ENCODE results near the gene RFTN1.
"Not testable (repeated sequence)": the region's sequence is repeated elsewhere in the genome, so short reads cannot be mapped to it uniquely, and the experiment has no call there.

RFTN1 gene

DNA sequence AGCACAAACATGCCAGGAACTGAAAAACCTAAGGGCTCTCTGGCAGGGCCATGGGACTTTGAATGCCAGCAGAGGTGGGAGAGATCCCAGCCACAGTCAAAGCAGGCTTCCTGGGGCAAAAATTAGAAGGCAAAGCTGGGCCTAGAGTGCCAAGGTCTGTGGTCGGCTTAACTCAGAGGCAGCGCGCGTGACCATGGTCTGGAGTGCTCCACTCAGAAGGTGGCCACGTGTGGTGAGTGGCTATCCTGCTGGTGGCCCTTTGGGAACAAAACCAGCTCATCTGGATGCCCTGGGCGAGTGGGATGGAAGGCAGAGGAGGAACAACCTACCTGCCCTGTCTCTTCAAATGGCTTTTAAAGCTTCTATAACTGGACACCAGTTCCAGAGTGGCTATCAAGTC lies 185.4 kb downstream of the RFTN1 start:
- no peak for DNase-seq (ENCODE audit: low spot score)

DNA sequence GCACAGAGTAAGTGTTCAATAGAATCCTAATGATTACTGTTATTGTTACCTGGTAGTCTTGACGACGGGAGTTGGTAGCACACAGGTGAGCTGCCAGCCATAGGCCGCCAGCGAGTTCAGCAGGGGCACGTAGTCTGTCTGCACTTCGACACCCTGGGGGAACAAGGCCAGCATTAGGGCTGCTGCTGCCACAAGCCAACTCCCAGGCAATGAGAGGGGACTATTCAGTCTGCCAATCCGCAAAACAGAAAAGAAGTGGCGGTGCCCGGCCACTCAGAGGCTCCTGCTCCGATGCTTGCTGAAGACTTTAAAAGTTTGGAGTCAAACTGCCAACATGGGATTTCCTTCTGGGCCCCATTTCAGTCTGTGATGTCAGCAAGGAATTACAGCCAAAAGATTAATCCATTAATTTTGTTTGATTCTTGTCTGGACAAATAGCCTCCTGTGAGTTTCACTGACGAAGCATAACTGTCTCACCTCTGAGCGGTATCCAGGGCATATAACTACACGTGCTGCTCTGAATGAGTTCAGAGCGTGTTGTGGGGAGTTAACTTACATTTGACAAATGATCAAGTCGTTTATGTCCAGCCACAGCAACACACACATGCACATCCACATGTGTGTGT lies 186.7 kb downstream of the RFTN1 start:
- DNase-seq (ENCODE audit: low spot score), result no peak

DNA sequence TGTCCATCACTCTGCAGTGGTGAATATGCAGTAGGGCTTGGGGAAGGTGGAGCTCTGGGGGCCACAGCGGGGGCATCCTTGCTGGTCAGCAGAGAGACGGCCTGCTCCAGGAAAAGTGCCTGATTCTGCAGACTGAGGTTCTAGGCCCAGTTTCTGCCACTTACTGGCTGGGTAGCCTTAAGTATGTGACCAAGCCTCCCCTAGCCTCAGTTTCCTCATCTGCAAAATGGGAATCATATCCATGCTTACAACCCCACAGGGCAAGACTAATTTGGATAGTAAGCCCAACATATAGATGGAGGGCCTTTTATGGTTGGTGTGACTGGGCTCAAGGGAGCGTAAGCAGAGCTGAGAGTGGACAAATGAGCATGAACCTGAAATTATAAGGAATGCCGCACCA lies 187.6 kb downstream of the RFTN1 start:
- no peak for DNase-seq (ENCODE audit: low spot score)

DNA sequence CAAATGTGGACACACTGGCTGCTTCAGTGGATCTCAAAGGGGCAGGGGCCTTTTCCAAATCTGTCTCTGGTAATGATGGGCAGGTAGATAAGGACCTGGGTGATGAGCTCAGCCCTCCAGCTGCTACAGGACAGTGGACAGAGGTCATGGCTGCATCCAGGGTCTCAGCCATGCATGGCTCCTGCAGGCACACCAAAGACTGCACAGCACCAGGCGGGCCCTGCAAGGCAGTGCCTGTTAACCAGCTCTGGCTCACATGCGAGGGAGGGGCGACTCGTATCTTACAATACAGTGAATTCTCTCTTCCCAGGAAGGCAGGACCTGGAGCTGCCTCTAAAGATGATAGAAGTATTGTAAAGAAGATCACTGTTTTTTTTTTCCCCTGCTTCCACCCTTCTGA lies 189.8 kb downstream of the RFTN1 start:
- no peak for DNase-seq (ENCODE audit: low spot score)

DNA sequence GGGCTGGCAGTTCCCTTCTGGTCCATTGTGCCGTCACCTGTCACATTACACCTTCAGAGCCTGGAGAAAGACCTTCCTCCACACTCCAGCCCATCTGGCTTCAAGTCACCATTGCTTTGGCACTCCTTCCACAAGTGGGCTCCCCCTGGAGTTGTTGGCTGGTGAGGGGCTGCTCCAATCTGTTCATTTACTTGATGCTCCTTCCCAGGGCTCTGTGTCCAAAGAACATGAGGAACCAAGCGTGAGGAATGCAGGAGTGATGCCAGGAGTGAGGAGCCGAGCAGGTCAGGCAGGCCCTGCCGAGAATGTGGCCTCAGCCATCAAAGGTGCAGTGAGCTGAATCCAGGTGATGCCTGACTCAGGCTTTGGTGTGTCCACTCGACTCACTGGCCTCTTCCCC lies 191.3 kb downstream of the RFTN1 start:
- DNase-seq (ENCODE audit: low spot score), result no peak

DNA sequence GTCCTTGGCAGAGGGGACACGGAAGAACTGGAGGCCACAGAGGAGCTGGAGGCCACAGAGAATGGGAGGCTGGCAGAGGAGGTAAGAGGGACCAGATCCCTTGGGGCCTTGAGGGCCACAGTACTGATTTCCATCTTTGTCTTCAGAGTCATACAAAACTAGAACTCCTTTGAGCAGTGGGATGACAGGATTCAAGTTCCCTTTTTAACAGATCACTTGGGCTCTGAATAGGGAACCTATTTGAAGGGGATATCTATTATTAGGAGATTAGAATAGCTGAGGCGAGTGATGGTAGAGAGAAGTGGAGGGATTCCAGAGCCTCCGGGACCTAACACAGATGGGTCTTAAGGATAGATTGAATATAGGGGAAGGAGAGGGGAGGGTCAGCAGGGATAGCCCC lies 192.8 kb downstream of the RFTN1 start:
- no peak for DNase-seq (ENCODE audit: low spot score)

DNA sequence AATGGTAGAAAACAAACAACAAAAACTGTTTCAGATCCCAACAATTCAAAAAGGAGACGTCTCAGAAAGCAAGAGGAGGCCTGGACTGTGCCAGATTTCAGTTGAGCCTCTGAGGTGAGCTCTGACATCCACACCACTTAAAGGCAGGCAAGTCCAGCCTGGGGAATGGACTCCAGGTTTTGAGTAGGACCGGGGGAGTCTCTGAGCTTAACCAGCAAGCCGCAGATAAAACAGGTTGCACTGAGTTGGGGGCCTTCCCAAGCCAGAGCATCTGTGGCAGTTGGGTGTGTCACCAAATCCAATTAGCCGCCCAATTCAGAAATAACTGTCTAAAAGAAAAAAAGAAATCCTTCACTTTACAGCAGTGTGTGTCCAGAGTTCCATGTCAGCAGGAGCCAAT lies 193.8 kb downstream of the RFTN1 start:
- no peak for DNase-seq (ENCODE audit: low spot score)

DNA sequence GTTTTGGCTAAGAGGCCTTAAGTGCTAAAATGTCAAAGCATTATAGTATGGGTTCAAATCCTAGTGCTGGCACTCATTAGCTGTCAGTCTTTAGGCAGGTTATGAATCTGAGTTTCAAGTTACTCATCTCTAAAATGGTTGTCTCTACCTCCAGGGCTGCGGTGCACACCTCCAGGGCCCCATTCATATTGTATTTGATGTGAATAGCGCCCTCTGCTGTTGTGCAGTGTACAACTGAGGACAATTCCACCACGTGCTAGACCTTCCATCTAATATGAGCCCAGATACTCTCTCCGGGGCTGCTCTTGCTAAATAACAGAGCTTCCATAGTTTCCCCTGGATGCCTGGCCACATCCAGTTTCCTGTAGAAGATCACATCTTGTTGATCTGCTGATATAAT lies 194.2 kb downstream of the RFTN1 start:
- no peak for DNase-seq (ENCODE audit: low spot score)

DNA sequence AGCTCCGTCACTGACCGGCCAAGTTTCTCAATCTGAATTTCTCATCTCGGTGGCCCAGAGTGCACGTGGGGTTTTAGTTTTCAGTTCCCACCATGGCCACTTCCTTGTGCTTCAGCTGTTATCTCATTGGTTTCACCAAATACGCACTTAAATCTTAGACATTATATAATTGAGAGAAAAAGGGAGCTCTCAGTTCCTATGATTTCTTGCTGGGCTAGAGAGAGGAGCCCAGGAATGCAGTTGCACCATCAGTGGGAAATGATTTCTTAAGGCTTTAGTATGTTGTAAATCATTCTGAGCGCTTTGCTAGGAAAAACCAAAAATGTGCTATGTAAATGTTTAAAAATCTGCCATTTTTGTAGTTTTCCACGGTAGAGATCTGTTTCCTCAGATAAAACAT lies 195.3 kb downstream of the RFTN1 start:
- peak; percentile 35 for DNase-seq (ENCODE audit: low spot score)

DNA sequence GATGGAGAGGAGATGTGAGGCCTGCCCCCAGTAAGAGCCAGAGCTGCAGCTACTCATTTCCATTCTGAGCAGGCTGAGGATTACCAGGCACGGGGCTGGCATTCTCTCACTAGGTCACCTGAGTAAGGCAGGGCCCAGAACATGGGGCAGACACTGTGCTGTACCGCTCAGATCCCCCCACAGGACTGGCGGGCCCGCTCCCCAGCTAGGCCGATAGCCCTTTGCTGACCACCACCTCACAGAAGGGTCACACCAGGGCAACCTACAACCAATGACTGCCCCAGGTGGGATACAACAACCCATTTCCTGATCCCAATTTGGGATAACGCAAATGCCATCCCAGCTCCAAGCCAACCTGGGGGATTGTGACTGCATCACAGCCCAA lies 195.9 kb downstream of the RFTN1 start:
- DNase-seq (ENCODE audit: low spot score), result no peak

DNA sequence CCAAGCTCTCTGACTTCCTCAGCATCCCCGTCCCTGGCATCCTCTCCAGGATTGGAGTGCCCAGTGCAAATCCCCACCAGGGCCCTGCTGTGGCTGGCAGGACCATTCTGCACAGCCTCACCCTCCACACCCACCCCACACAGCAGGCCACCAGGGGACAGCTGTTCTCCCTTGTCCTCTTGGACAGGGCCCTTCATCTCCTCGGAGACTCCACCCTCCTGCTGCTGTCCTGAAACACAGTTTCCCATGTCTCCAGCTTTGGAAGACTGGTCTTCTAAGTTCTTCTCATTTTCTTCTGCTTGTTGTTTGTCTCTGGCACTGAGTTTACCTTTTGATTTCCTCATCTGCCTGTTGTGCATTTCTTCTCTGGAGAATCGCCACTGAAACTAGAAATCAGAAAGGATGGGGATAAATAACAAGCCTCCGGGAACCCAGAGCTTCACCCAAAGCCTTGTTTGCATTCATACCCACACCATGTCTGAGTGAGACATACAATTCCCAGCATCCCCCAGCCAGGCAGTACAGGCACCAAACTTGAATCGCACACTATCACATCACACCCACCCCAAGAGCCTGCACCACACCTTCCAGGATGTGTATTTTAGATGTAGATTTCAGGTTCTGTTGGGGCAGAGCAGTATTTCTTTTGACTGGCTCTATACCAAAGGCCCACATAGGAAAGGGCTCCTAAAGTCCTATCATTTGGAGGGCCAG lies 196.5 kb downstream of the RFTN1 start:
- no peak for DNase-seq (ENCODE audit: low spot score)

DNA sequence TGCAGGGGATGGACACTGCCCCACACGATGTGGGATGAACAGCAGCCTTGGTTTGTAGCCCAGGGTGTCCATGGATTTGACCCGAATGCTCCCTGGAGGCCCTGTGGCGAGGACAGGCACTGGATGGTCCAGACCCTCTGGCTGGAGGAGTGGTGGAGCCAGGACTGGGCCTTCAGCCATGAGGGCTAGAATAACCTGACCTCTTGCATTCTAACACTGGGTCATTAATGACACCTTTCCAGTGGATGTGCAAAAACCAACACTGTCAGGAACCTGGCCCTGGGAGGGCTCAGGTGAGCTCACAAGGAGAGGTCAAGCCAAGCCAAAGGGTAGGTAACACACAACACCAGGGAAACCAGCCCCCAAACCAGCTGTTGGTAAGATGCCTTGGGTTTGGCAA lies 197.1 kb downstream of the RFTN1 start:
- no peak for DNase-seq (ENCODE audit: low spot score)

DNA sequence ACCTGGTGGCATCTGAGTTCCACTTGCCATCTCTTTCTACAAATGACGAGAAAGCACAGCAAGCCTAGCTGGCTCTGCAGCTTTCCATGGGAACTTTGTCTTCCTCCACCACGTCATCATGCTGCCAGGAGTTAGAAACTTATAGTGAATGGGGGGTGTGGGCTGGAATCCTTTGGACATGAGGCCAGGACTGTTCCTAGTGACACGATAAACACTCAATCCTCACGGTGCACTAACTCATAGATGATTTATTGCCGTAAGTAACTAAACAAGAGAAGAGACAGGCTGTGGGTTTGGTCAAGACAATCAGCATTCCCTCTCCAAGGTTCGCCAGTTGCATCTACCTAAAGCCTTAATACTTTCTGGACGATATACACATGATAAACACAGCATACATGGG lies 197.9 kb downstream of the RFTN1 start:
- DNase-seq (ENCODE audit: low spot score), result no peak

DNA sequence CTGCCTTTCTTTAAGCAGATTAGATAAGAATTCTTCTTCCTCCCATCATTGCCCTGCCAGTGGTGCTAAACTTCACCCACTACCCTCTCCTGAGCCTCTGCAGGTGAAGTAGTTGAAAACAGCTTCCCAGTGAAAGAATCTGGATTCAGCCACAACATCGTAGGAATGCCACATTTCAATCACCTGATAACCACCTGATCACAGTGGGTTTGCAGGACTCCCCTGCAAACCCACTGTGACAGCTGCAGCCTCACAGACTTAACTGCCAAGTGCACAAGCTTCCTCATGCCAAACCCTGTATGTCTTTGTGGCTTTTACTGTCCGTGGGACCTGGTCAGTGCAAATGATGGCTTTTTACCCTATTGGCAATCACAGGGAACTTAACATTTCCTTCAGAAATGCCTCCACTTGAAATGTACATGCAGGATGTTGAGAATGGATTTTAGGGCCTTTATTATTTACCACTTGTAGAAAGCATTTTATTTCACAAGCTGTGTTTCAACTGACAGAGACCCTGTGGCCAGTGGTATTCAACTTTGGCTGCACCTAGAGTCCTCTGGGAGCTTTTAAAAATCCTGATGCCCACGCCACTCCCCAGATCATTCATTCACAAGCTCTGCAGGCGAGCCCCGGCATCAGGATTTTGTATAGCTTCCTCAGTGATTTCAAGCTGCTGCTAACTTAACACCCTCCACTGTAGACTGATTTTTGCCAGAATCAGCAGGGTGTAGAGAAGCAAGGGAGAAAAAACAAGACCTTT lies 199.4 kb downstream of the RFTN1 start:
- no peak for DNase-seq (ENCODE audit: low spot score)

DNA sequence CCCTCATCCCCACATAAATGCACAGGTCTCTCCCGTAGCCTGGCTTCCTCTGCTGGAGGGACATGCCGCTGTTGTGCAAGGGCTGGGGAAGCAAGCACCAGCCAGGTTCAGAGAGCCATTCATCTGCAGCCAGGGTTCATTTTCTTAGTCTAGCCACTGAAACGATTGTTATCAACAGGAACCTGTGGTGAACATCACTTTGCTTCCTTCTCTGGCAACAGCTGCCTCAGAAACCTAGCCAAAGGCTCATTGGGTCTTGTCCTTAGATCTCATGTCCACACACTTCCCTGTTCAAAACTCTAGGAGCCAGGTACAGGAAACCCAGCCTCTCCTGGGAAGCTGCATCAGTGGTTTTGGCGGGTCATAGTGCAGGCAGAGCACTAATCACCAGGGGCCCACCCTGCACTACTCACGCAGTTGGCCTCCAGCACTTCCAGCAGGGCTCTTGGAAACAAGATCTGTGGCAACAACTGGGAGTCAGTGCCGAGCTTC lies 201.5 kb downstream of the RFTN1 start:
- no peak for DNase-seq (ENCODE audit: low spot score)

DNA sequence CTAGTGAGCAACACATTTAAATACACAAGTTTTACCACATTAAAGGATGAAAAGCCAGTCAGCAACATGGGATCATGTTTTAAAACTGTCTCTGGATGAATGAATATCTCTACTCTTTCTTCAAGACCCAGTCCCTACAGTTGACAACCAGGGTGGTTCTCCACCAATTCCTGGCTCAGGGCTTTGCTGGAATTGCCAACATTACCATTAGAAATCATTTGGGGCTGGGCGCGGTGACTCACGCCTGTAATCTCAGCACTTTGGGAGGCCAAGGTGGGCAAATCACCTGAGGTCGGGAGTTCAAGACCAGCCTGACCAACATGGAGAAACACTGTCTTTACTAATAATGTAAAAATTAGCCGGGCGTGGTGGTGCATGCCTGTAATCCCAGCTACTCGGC lies 203.0 kb downstream of the RFTN1 start:
- DNase-seq (ENCODE audit: low spot score), result not testable (repeated sequence)

DNA sequence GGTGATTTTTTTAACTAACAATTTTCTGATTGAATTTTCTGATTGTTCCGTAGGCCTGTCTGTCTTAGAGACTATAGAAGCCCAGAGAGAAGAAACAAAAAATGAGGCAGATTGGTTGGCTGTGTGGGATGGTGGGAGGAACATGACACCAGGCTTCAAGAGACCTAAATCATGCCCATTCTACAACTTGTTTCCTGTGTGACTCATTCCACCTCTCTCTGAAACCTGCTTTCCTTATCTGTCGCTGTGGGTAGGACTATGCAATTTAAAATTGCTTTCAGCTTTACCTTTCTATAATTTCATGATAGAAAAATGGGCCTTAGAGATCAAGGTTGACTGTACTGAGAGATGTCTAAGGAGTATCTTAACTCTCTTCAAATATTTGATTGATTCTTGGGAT lies 203.9 kb downstream of the RFTN1 start:
- no peak for DNase-seq (ENCODE audit: low spot score)

DNA sequence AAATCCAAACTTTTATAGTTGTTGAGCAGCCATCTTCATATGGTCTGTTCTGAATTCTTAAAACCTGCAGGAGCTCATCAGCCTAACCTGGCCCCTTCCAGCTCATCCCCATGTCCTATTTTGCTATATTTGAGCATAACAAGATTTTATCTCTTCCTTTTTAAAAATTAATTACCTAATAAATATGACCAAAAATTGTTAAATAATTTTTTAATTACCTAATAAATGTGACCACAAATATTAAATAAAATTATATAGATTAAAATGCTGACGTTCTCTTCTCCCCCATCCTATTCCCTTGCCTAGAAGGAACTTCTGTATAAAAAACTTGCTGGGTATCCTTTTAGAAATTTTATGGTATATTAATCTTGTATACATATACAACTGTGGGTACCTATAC lies 204.8 kb downstream of the RFTN1 start:
- no peak for DNase-seq (ENCODE audit: low spot score)

DNA sequence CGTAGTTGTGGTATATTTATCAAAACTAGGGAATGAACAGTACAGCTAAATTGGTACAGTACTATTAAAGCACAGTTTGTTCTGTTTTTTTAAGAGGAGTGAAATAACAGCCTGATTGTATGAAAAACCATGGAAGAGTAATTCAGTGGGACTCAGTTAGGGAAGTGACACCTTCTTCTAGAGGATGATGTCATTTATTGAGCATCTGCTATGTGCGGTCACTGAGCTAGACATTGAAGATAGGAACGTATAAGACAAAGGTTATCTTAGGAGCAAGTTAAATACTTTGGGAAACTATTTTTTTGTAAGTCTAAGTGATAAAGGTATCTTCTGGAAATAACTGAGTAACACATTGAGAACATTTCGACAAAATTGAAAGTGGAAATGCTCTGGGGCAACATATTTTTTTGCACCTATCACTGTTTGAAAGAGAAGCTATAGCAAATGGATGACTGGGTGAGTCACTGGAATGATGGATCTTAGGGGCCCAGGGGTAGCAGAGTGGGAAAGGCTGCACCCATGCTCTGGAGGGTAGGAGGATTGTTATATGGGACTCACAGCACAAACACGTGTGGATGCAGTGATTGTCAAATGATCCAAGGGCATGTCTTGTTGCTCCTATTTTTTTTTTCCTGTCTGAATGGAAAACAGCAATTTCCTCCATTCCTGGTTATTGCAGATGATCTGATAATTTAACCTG lies 205.5 kb downstream of the RFTN1 start:
- DNase-seq (ENCODE audit: low spot score), result no peak

DNA sequence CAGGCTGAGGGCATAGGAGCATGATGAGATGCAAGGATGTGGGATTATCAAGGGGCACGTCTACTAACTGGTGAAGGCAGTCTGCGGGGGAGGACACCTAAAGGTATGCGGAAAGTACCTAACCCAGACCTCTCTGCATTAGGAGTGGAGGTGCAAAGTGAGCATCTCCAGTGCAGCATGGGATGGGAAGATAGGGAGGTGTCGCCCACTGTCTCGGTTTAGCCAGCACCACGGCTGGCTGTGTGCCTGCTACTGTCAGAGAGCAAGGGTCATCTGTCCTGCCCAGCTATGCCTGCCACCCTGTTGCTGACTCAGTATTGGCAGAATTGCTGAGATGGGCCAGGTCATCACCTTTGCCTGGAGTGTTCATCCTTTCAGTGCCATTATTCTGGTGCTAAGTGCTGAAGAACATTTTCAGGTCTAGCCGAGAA lies 208.4 kb downstream of the RFTN1 start:
- DNase-seq (ENCODE audit: low spot score), result no peak

DNA sequence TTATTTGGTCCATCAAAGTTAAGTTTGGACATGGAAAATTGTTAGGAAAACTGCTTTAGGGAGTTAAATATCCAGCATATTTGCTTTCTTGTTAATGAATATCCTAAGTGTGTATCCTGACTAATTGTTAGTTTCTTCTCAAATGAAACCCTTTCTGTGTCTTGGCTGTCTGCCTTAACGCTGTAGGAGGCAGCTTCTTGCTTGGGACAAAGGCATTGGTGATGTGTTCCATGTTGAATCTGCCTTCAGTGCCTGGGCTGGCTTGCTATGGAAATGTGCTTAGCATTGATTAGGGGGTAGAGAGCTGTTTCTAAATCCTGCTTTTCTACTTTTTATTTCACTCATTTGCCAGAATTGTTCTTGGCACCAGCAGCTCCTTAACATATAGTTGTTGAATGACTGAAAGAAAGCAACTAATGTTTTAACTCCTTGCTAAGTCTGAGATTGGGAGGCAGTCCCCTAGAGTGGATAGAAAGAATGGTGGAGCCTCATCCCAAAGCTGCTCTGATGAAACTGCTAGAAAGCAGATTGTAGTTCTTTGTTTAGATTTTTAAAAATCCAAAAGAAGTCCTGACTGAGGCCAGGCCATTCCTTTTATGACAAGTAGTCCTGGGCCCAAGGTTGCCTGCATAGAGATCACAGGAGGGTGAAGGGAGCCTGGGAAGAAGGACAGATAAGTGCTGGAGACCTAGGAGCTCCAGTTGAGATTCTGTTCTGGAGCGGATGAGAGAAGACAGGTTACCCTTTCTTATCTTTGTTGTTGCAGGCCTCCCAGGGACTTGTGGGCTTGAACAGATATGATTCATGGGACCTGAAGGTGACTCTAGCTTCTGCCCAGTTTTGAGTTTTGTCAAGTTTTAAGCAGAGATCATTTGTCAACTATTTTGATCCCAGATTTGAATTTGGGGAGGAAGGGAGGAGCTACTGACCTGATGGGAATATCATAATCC lies 209.2 kb downstream of the RFTN1 start:
- DNase-seq (ENCODE audit: low spot score), result no peak
